B cell (primary cell): ENCODE results near the gene KLF16. TPM values are rescaled to one million over a fixed set of nuclear protein-coding genes. Genes with fewer than 3 reads are reported as not detected.

Experiments
- ATAC-seq: fragments of 200-7000 bp; cut with Tn5 transposase; one replicate; pipeline ENCODE4 v1.10.0; 2021; ENCODE audit warnings: low read depth, mild to moderate bottlenecking, moderate number of reproducible peaks, moderate library complexity
- CTCF ChIA-PET: fragments of 350-600 bp; sonication (Branson Sonifier 250); formaldehyde crosslinking; loops from one replicate; lab custom pipeline; 2021; ENCODE audit warnings: antibody characterized with exemption, inconsistent platforms; lab: Charles Lee
- POLR2A ChIA-PET: fragments of 350-600 bp; sonication (Branson Sonifier 250); formaldehyde crosslinking; loops from one replicate; lab custom pipeline; 2021; ENCODE audit warnings: antibody characterized with exemption; lab: Charles Lee
- DNase-seq: peaks from one replicate; pipeline ENCODE4 v3.0.0; 2013
- H2AFZ ChIP-seq: 2 replicates; pipeline ENCODE4 v1.6.1; 2012; ENCODE audit warnings: mild to moderate bottlenecking, low read depth, low read length; ENCODE audit not compliant: insufficient read depth, poor library complexity, severe bottlenecking
- H3K27ac ChIP-seq, 2 donors: 1 replicate in 1 of 2; 2 replicates in 1 of 2; pipeline ENCODE4 v1.5.1; 2012 to 2013; ENCODE audit warnings: low read length in 2 of 2, mild to moderate bottlenecking in 2 of 2, moderate library complexity in 1 of 2
- H3K27me3 ChIP-seq, 4 experiments: fragments of 200-600 bp in 1 of 4; sonication (generic) in 1 of 4; replicated peaks in 1 of 4; 1 replicate in 2 of 4; 2 replicates in 2 of 4; pipeline versions ENCODE4 v1.6.1 to v1.7.0; 2013 to 2016; ENCODE audit warnings: low read length in 3 of 4, mild to moderate bottlenecking in 2 of 4, mixed read lengths in 1 of 4, moderate library complexity in 1 of 4; ENCODE audit not compliant: insufficient read depth in 4 of 4, control insufficient read depth in 3 of 4; ENCODE audit errors: control extremely low read depth in 1 of 4
- H3K36me3 ChIP-seq, 2 experiments: replicated peaks in 1 of 2; 1 replicate in 1 of 2; 2 replicates in 1 of 2; pipeline versions ENCODE4 v1.6.1 to v1.7.1; 2013; ENCODE audit warnings: low read length in 1 of 2; ENCODE audit not compliant: insufficient read depth in 2 of 2, control insufficient read depth in 1 of 2; ENCODE audit errors: control extremely low read depth in 1 of 2, extremely low read depth in 1 of 2
- H3K4me1 ChIP-seq, 2 donors: fragments of 200-600 bp in 1 of 2; sonication (generic) in 1 of 2; 1 replicate in 1 of 2; 2 replicates in 1 of 2; pipeline versions ENCODE4 v1.5.1 to v1.6.1; 2013 to 2017; ENCODE audit warnings: low read length in 2 of 2; ENCODE audit not compliant: control insufficient read depth in 2 of 2, insufficient read depth in 2 of 2
- H3K4me2 ChIP-seq: replicated peaks from 2 replicates; pipeline ENCODE3; 2012; ENCODE audit warnings: mild to moderate bottlenecking, low read depth, low read length; ENCODE audit not compliant: poor library complexity, severe bottlenecking
- H3K4me3 ChIP-seq, 5 experiments: fragments of 200-600 bp in 1 of 5; sonication (generic) in 1 of 5; 1 replicate in 3 of 5; 2 replicates in 2 of 5; pipeline versions ENCODE4 v1.5.1 to v1.7.0; 2011 to 2016; ENCODE audit warnings: low read length in 4 of 5, mild to moderate bottlenecking in 4 of 5, low read depth in 2 of 5, control low read depth in 1 of 5, moderate library complexity in 1 of 5; ENCODE audit not compliant: insufficient read depth in 1 of 5; ENCODE audit errors: control extremely low read depth in 1 of 5, extremely low read depth in 1 of 5
- H3K79me2 ChIP-seq: fragments of 200-600 bp; sonication (generic); one replicate; pipeline ENCODE4 v1.6.0; 2016; ENCODE audit warnings: low read length; ENCODE audit not compliant: control insufficient read depth, insufficient read depth
- H3K9ac ChIP-seq: fragments of 200-600 bp; sonication (generic); 2 replicates; pipeline ENCODE4 v1.6.1; 2017; ENCODE audit warnings: mild to moderate bottlenecking, low read length, moderate library complexity
- H3K9me3 ChIP-seq, 3 donors: one replicate each; pipeline versions ENCODE4 v1.6.1 to v1.7.1; 2013; ENCODE audit warnings: low read length in 2 of 3; ENCODE audit not compliant: control insufficient read depth in 2 of 3, insufficient read depth in 1 of 3; ENCODE audit errors: control extremely low read depth in 1 of 3
- H4K20me1 ChIP-seq: 2 replicates; pipeline ENCODE4 v1.6.0; 2012; ENCODE audit warnings: mild to moderate bottlenecking, low read length; ENCODE audit not compliant: insufficient read depth, control insufficient read depth, poor library complexity, severe bottlenecking
- H3K27ac Mint-ChIP-seq: one replicate; pipeline ENCODE4 v1.8.0; 2021; ENCODE audit warnings: mixed read lengths
- H3K27me3 Mint-ChIP-seq: one replicate; pipeline ENCODE4 v1.8.0; 2021; ENCODE audit warnings: mixed read lengths
- H3K4me1 Mint-ChIP-seq: one replicate; pipeline ENCODE4 v1.8.0; 2021; ENCODE audit warnings: mixed read lengths
- H3K4me3 Mint-ChIP-seq: one replicate; pipeline ENCODE4 v1.8.0; 2021; ENCODE audit warnings: mixed read lengths
- H3K9me3 Mint-ChIP-seq: one replicate; pipeline ENCODE4 v1.8.0; 2022; ENCODE audit warnings: mixed read lengths; ENCODE audit not compliant: insufficient read depth
- EZH2 ChIP-seq: IDR thresholded peaks from 2 replicates; pipeline ENCODE4 v1.6.1; 2012; ENCODE audit warnings: borderline replicate concordance, low read depth, mild to moderate bottlenecking, moderate library complexity, low read length; ENCODE audit not compliant: insufficient read depth, poor library complexity, severe bottlenecking
- WGBS: methylation state at CpG from one replicate; pipeline ENCODE4 v1.1.5; 2013; ENCODE audit warnings: missing lambda C conversion rate; ENCODE audit not compliant: insufficient coverage; 5-methylcytosine and 5-hydroxymethylcytosine counted together
- intact Hi-C: fragments of 100-400 bp; cut with micrococcal nuclease; formaldehyde crosslinking; loops from one replicate; pipeline ENCODE4 v1.10.0; 2022
- polyA plus RNA-seq: library from polyadenylated mRNA; depleted of rRNA; stranded (reverse); fragments of >200 nt; gene quantifications from 2 replicates; pipeline ENCODE4 v1.2.3, GENCODE V29; 2012
- total RNA-seq, 2 donors: library from RNA; stranded (reverse); fragments of 120-200 nt in 1 of 2; gene quantifications; 1 replicate in 1 of 2; 2 replicates in 1 of 2; pipeline versions ENCODE4 v1.2.3 to v1.2.4, GENCODE V29; 2013 to 2022
- TF ChIP-seq, protein P1 (sequence below): fragments of 200-600 bp; IDR thresholded peaks from one replicate; pipeline ENCODE4 v1.8.0; 2022; ENCODE audit warnings: antibody characterized with exemption, mild to moderate bottlenecking

Gene KLF16
- total and polyA plus RNA-seq, 2 donors (not counting 1 experiment from before 2014, with no cell fraction given) = 29.7 to 49.0 TPM

- Histone ChIP-seq H3K79me2 (peaks cover 58% of the 10 kb centered on the region), H4K20me1 (peaks cover 62% of the 10 kb centered on the region), H3K4me1 (peaks cover 43 to 66% of the 10 kb centered on the region in 2 donors), H3K9me3 (no peaks in the 10 kb centered on the region), H3K4me3 (peak overlapping the region in 3 of 5 experiments; percentile 74 to 93 (median 80)), H3K27ac (peak overlapping the region in 1 of 2 donors; percentile 64), H3K27me3 (no peaks in the 10 kb centered on the region), H3K4me2 (peak overlapping the region; percentile 98), H2AFZ (no peak overlapping the region), H3K9ac (no peak overlapping the region), H3K36me3 (no peaks in the 10 kb centered on the region)
- 68% methylated on average over 20 of the region's 28 CpGs for WGBS
- Mint-ChIP-seq H3K4me3 (peak overlapping the region; percentile 90), H3K4me1 (peaks cover 52% of the 10 kb centered on the region), H3K27ac (peak overlapping the region; percentile 94), H3K27me3 (no peaks in the 10 kb centered on the region), H3K9me3 (no peaks in the 10 kb centered on the region)
- ChIA-PET POLR2A (interaction anchor here (0.6 to 0.7 kb wide), 2 partner anchors 192 to 224 kb away, joined by 3 to 6 read pairs; no protein-coding TSS in a partner anchor), CTCF (interaction anchor here (1.2 kb wide), 1 partner anchor 11 kb away, joined by 4 read pairs; no protein-coding TSS in a partner anchor)
- TF ChIP-seq, protein P1, sequence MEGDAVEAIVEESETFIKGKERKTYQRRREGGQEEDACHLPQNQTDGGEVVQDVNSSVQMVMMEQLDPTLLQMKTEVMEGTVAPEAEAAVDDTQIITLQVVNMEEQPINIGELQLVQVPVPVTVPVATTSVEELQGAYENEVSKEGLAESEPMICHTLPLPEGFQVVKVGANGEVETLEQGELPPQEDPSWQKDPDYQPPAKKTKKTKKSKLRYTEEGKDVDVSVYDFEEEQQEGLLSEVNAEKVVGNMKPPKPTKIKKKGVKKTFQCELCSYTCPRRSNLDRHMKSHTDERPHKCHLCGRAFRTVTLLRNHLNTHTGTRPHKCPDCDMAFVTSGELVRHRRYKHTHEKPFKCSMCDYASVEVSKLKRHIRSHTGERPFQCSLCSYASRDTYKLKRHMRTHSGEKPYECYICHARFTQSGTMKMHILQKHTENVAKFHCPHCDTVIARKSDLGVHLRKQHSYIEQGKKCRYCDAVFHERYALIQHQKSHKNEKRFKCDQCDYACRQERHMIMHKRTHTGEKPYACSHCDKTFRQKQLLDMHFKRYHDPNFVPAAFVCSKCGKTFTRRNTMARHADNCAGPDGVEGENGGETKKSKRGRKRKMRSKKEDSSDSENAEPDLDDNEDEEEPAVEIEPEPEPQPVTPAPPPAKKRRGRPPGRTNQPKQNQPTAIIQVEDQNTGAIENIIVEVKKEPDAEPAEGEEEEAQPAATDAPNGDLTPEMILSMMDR = no peak
- no peak for TF ChIP-seq EZH2
- intact Hi-C loops = loop anchor here (5.0 kb wide), 2 partner anchors 306 to 406 kb away; no protein-coding TSS in a partner anchor
- ATAC-seq = no peak
- DNase-seq = no peak
Measured at GRCh38 chr19:1860821-1861598, 2.4 kb downstream of the KLF16 start.
